ENCODE results near the gene AP4B1.

- TF ChIP-seq EZH2phosphoT487 (IDR thresholded peaks at IDR 0.05; ENCODE audit: insufficient read depth, low read depth) = no peak
- no peak for TF ChIP-seq EZH2 (IDR thresholded peaks at IDR 0.05; ENCODE audit: insufficient read depth, poor library complexity, severe bottlenecking)
These were observed 28.9 kb downstream of the AP4B1 start for GRCh38 chr1:113875714-113876113.
